ENCODE data around the gene MAP3K4.
A peak's percentile ranks its signal among the peaks of the same experiment; 100 is the strongest.

The MAP3K4 gene

GRCh38 chr6:161038229-161039031 is 46.9 kb downstream of the MAP3K4 start:
- FAIRE-seq = no peak

GRCh38 chr6:161041274-161041673 is 49.7 kb downstream of the MAP3K4 start:
- FAIRE-seq = no peak

GRCh38 chr6:161044335-161044734 is 52.8 kb downstream of the MAP3K4 start:
- FAIRE-seq = no peak

GRCh38 chr6:161048641-161049040 is 57.1 kb downstream of the MAP3K4 start:
- no peak for FAIRE-seq

GRCh38 chr6:161050134-161050765 is 58.7 kb downstream of the MAP3K4 start:
- FAIRE-seq = no peak

- no peak for FAIRE-seq
Measured at GRCh38 chr6:161053103-161053502, 61.5 kb downstream of the MAP3K4 start.

- FAIRE-seq = no peak
Measured at GRCh38 chr6:161054876-161055275, 63.3 kb downstream of the MAP3K4 start.

GRCh38 chr6:161056451-161056850 is 64.9 kb downstream of the MAP3K4 start:
- no peak for FAIRE-seq

- FAIRE-seq = no peak
Measured at GRCh38 chr6:161057103-161058091, 65.8 kb downstream of the MAP3K4 start.

GRCh38 chr6:161058741-161059140 is 67.2 kb downstream of the MAP3K4 start:
- FAIRE-seq = no peak

- FAIRE-seq = peak; percentile 18
Measured at GRCh38 chr6:161061576-161061975, 70.0 kb downstream of the MAP3K4 start.

- no peak for FAIRE-seq
Measured at GRCh38 chr6:161064915-161065314, 73.3 kb downstream of the MAP3K4 start.

GRCh38 chr6:161066511-161066910 is 74.9 kb downstream of the MAP3K4 start:
- no peak for FAIRE-seq

GRCh38 chr6:161067749-161068148 is 76.2 kb downstream of the MAP3K4 start:
- FAIRE-seq = no peak

GRCh38 chr6:161068321-161068741 is 76.8 kb downstream of the MAP3K4 start:
- FAIRE-seq = no peak

GRCh38 chr6:161073930-161074329 is 82.4 kb downstream of the MAP3K4 start:
- no peak for FAIRE-seq

GRCh38 chr6:161074496-161075121 is 83.0 kb downstream of the MAP3K4 start:
- no peak for FAIRE-seq

- FAIRE-seq = no peak
Measured at GRCh38 chr6:161076181-161076677, 84.7 kb downstream of the MAP3K4 start.

- no peak for FAIRE-seq
Measured at GRCh38 chr6:161079566-161080262, 88.1 kb downstream of the MAP3K4 start.

- FAIRE-seq = no peak
Measured at GRCh38 chr6:161080263-161080970, 88.8 kb downstream of the MAP3K4 start.

GRCh38 chr6:161082215-161082614 is 90.6 kb downstream of the MAP3K4 start:
- FAIRE-seq = no peak

Measured in colon (tissue), 2 donors.